Trophoblast cell (in vitro differentiated cells and primary cell): Measurements from ENCODE around the gene HEXD.

Experiments
- DNase-seq, 2 donors: peaks; one replicate each; pipeline ENCODE4 v3.0.0-alpha.2; 2016
- H2AFZ ChIP-seq: 2 replicates; pipeline ENCODE4 v1.6.1; 2013; ENCODE audit warnings: low read length, moderate library complexity, mild to moderate bottlenecking; ENCODE audit not compliant: insufficient read depth, poor library complexity
- H2AK5ac ChIP-seq: 2 replicates; pipeline ENCODE4 v1.6.1; 2013; ENCODE audit warnings: mild to moderate bottlenecking, low read length
- H2BK120ac ChIP-seq: 2 replicates; pipeline ENCODE4 v1.6.1; 2013; ENCODE audit warnings: low read length, mild to moderate bottlenecking, moderate library complexity; ENCODE audit not compliant: insufficient read depth, poor library complexity
- H2BK12ac ChIP-seq: 2 replicates; pipeline ENCODE4 v1.6.1; 2013; ENCODE audit warnings: mild to moderate bottlenecking, low read length, moderate library complexity
- H2BK5ac ChIP-seq: 2 replicates; pipeline ENCODE4 v1.6.1; 2013; ENCODE audit warnings: low read length, low read depth, moderate library complexity, mild to moderate bottlenecking; ENCODE audit not compliant: poor library complexity
- H3K14ac ChIP-seq: 2 replicates; pipeline ENCODE4 v1.6.1; 2013; ENCODE audit warnings: mild to moderate bottlenecking, low read length
- H3K18ac ChIP-seq: 2 replicates; pipeline ENCODE4 v1.6.1; 2013; ENCODE audit warnings: mild to moderate bottlenecking, low read length
- H3K23ac ChIP-seq: 2 replicates; pipeline ENCODE4 v1.6.1; 2013; ENCODE audit warnings: low read length
- H3K27ac ChIP-seq: 2 replicates; pipeline ENCODE4 v1.5.1; 2013; ENCODE audit warnings: low read depth, mild to moderate bottlenecking, inconsistent platforms, low read length, moderate library complexity
- H3K27me3 ChIP-seq: 2 replicates; pipeline ENCODE4 v1.6.1; 2013; ENCODE audit warnings: inconsistent platforms, mild to moderate bottlenecking, low read length, moderate library complexity; ENCODE audit not compliant: insufficient read depth
- H3K36me3 ChIP-seq, 2 experiments: 1 replicate in 1 of 2; 2 replicates in 1 of 2; pipeline ENCODE4 v1.6.1; 2013; ENCODE audit warnings: low read length in 2 of 2, mild to moderate bottlenecking in 2 of 2, moderate library complexity in 1 of 2; ENCODE audit not compliant: insufficient read depth in 2 of 2, control insufficient read depth in 1 of 2
- H3K4ac ChIP-seq: 2 replicates; pipeline ENCODE4 v1.6.1; 2013; ENCODE audit warnings: low read depth, mild to moderate bottlenecking, low read length, moderate library complexity
- H3K4me1 ChIP-seq, 2 experiments: 1 replicate in 1 of 2; 2 replicates in 1 of 2; pipeline ENCODE4 v1.6.1; 2013; ENCODE audit warnings: low read length in 2 of 2, mild to moderate bottlenecking in 2 of 2, moderate library complexity in 1 of 2; ENCODE audit not compliant: insufficient read depth in 2 of 2, control insufficient read depth in 1 of 2
- H3K4me2 ChIP-seq: 2 replicates; pipeline ENCODE4 v1.6.1; 2013; ENCODE audit warnings: inconsistent platforms, mild to moderate bottlenecking, low read length, moderate library complexity
- H3K4me3 ChIP-seq: 2 replicates; pipeline ENCODE4 v1.5.1; 2013; ENCODE audit warnings: mild to moderate bottlenecking, low read depth, low read length, inconsistent platforms
- H3K79me1 ChIP-seq: one replicate; pipeline ENCODE4 v1.6.1; 2013; ENCODE audit warnings: low read length
- H3K79me2 ChIP-seq: 2 replicates; pipeline ENCODE4 v1.6.1; 2013; ENCODE audit warnings: low read length, mild to moderate bottlenecking; ENCODE audit not compliant: control insufficient read depth, insufficient read depth, poor library complexity
- H3K9ac ChIP-seq: 2 replicates; pipeline ENCODE4 v1.6.1; 2013; ENCODE audit warnings: mild to moderate bottlenecking, low read length
- H3K9me3 ChIP-seq: 2 replicates; pipeline ENCODE4 v1.6.1; 2013; ENCODE audit warnings: low read depth, mild to moderate bottlenecking, control low read depth, inconsistent platforms, low read length; ENCODE audit not compliant: insufficient read depth
- H4K12ac ChIP-seq: 2 replicates; pipeline ENCODE4 v1.6.1; 2013; ENCODE audit warnings: low read depth, mild to moderate bottlenecking, low read length, moderate library complexity
- H4K8ac ChIP-seq: 2 replicates; pipeline ENCODE4 v1.6.1; 2013; ENCODE audit warnings: low read depth, mild to moderate bottlenecking, low read length, moderate library complexity
- H4K91ac ChIP-seq: one replicate; pipeline ENCODE4 v1.6.1; 2013; ENCODE audit warnings: low read depth, mild to moderate bottlenecking, low read length, moderate library complexity
- WGBS: extraction: QIAGEN DNeasy Blood & Tissue Kit; methylation state at CpG from one replicate; pipeline ENCODE4 v1.1.7; 2013; ENCODE audit warnings: missing lambda C conversion rate; ENCODE audit not compliant: insufficient read length, insufficient coverage; ENCODE audit errors: extremely low coverage; 5-methylcytosine and 5-hydroxymethylcytosine counted together

Gene HEXD

DNA sequence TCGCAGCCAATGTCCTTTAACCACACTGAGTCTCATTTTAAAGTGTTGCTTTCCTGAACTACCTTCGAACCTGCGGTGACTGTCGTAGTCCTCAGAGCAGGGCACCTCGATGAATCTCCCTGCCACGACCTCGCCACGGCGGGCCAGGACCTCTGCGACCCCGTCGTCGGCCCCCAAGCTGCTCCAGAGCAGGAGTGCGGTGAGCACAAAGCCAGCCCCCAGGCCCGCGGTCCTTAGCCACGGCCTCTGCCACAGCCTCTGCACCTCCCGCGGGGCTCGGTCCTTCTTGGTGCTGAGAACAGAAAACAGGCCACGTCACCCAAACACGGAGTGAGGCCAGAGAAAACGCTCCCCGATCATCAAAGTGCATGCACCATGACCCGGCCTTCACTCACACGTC is 2.8 kb upstream of the HEXD start:
- no peak overlapping the region for H4K91ac ChIP-seq
- H2BK120ac ChIP-seq = no peak overlapping the region
- no peak overlapping the region for H2AFZ ChIP-seq
- H3K9ac ChIP-seq = no peak overlapping the region
- H4K8ac ChIP-seq = no peak overlapping the region
- no peak overlapping the region for H3K4ac ChIP-seq
- DNase-seq = no peak
- H2AK5ac ChIP-seq = no peak overlapping the region
- no peaks in the 10 kb centered on the region for H3K27me3 ChIP-seq
- H3K9me3 ChIP-seq = peaks cover 2% of the 10 kb centered on the region
- H3K79me2 ChIP-seq = peaks cover 3% of the 10 kb centered on the region
- H3K4me2 ChIP-seq = no peak overlapping the region
- H3K27ac ChIP-seq = no peak overlapping the region
- no peak overlapping the region for H3K14ac ChIP-seq
- no peak overlapping the region for H3K18ac ChIP-seq
- H2BK5ac ChIP-seq = no peak overlapping the region
- no peak overlapping the region for H3K23ac ChIP-seq
- H3K79me1 ChIP-seq = peaks cover 6% of the 10 kb centered on the region
- H3K36me3 ChIP-seq = peaks cover 0 to 3% of the 10 kb centered on the region in 2 experiments
- peaks cover 3 to 4% of the 10 kb centered on the region in 2 experiments for H3K4me1 ChIP-seq
- no peak overlapping the region for H4K12ac ChIP-seq
- H3K4me3 ChIP-seq = no peak overlapping the region
- WGBS = no CpG with 5 or more reads among the region's 26 CpGs
- H2BK12ac ChIP-seq = no peak overlapping the region

GRCh38 chr17:82415786-82416185 is 2.4 kb upstream of the HEXD start:
- H3K14ac ChIP-seq = no peak overlapping the region
- H2BK12ac ChIP-seq = no peak overlapping the region
- whole genome bisulfite sequencing = no CpG with 5 or more reads among the region's 9 CpGs
- no peak overlapping the region for H3K27ac ChIP-seq
- no peak overlapping the region for H4K12ac ChIP-seq
- no peak overlapping the region for H2BK120ac ChIP-seq
- no peak overlapping the region for H2AFZ ChIP-seq
- H3K4ac ChIP-seq = no peak overlapping the region
- H4K91ac ChIP-seq = no peak overlapping the region
- no peak overlapping the region for H3K9ac ChIP-seq
- H3K9me3 ChIP-seq = peaks cover 2% of the 10 kb centered on the region
- H3K27me3 ChIP-seq = no peaks in the 10 kb centered on the region
- no peak overlapping the region for H4K8ac ChIP-seq
- H2AK5ac ChIP-seq = no peak overlapping the region
- no peak overlapping the region for H2BK5ac ChIP-seq
- H3K23ac ChIP-seq = no peak overlapping the region
- peaks cover 0 to 4% of the 10 kb centered on the region in 2 experiments for H3K36me3 ChIP-seq
- peaks cover 3 to 4% of the 10 kb centered on the region in 2 experiments for H3K4me1 ChIP-seq
- no peak for DNase-seq
- H3K79me2 ChIP-seq = peaks cover 3% of the 10 kb centered on the region
- no peak overlapping the region for H3K4me3 ChIP-seq
- H3K18ac ChIP-seq = no peak overlapping the region
- peaks cover 6% of the 10 kb centered on the region for H3K79me1 ChIP-seq
- H3K4me2 ChIP-seq = no peak overlapping the region

GRCh38 chr17:82416264-82416663 is 1.9 kb upstream of the HEXD start:
- H2AFZ ChIP-seq = no peak overlapping the region
- no peak overlapping the region for H3K14ac ChIP-seq
- H3K4me3 ChIP-seq = no peak overlapping the region
- no peak overlapping the region for H3K4me2 ChIP-seq
- no peak for DNase-seq
- no peak overlapping the region for H3K9ac ChIP-seq
- H2BK5ac ChIP-seq = no peak overlapping the region
- H3K18ac ChIP-seq = no peak overlapping the region
- H4K91ac ChIP-seq = no peak overlapping the region
- peaks cover 6% of the 10 kb centered on the region for H3K79me1 ChIP-seq
- no peak overlapping the region for H4K8ac ChIP-seq
- H3K79me2 ChIP-seq = peaks cover 3% of the 10 kb centered on the region
- no peak overlapping the region for H2BK120ac ChIP-seq
- no CpG with 5 or more reads among the region's 4 CpGs for WGBS
- H3K4me1 ChIP-seq = peaks cover 3 to 4% of the 10 kb centered on the region in 2 experiments
- H3K9me3 ChIP-seq = peaks cover 2% of the 10 kb centered on the region
- no peak overlapping the region for H3K4ac ChIP-seq
- H3K23ac ChIP-seq = no peak overlapping the region
- H2BK12ac ChIP-seq = no peak overlapping the region
- no peaks in the 10 kb centered on the region for H3K27me3 ChIP-seq
- no peak overlapping the region for H2AK5ac ChIP-seq
- no peak overlapping the region for H4K12ac ChIP-seq
- peaks cover 0 to 6% of the 10 kb centered on the region in 2 experiments for H3K36me3 ChIP-seq
- no peak overlapping the region for H3K27ac ChIP-seq

- Histone ChIP-seq H4K91ac (no peak overlapping the region), H2AK5ac (no peak overlapping the region), H3K4me2 (no peak overlapping the region), H2AFZ (no peak overlapping the region), H3K23ac (no peak overlapping the region), H4K8ac (no peak overlapping the region), H3K9me3 (peaks cover 2% of the 10 kb centered on the region), H3K4me1 (peaks cover 3 to 4% of the 10 kb centered on the region in 2 experiments), H2BK120ac (no peak overlapping the region), H3K27ac (no peak overlapping the region), H3K79me2 (peaks cover 3% of the 10 kb centered on the region), H4K12ac (no peak overlapping the region), H3K27me3 (no peaks in the 10 kb centered on the region), H3K18ac (no peak overlapping the region), H3K14ac (no peak overlapping the region), H3K4me3 (no peak overlapping the region), H3K36me3 (peaks cover 0 to 6% of the 10 kb centered on the region in 2 experiments), H2BK12ac (no peak overlapping the region), H3K9ac (no peak overlapping the region), H3K4ac (no peak overlapping the region), H3K79me1 (peaks cover 6% of the 10 kb centered on the region), H2BK5ac (no peak overlapping the region)
- WGBS = no CpG with 5 or more reads among the region's 6 CpGs
- DNase-seq = no peak
These were observed 1.4 kb upstream of the HEXD start for GRCh38 chr17:82416771-82417170.
